AG20443 (cell line): ENCODE measurements around the gene UTP15.

ENCODE experiments used
- DNase-seq: peaks from one replicate; pipeline ENCODE4 v3.0.0; 2012; ENCODE audit warnings: low spot score, mixed read lengths

UTP15 gene

DNA sequence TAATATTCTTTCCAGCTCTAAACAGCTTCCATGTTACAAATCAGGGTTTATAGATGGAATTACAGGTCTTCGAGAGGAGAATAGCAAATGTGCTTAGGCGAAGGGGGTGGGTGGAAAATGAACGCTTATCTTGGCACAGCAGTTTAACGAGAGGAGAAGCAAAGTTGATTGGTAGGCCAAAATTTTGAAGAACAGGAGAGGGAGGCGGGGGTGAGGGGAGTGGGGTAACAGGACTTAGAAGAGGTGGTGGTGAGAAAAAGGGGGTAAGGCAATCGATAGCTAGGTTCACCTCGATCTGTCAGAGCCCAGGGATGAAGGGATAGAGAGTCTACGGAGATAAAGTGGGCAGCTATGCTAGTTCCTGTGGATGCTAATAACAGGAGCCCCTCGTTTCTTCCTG, 868 bp upstream of the UTP15 start:
- peak; percentile 24 for DNase-seq

DNA sequence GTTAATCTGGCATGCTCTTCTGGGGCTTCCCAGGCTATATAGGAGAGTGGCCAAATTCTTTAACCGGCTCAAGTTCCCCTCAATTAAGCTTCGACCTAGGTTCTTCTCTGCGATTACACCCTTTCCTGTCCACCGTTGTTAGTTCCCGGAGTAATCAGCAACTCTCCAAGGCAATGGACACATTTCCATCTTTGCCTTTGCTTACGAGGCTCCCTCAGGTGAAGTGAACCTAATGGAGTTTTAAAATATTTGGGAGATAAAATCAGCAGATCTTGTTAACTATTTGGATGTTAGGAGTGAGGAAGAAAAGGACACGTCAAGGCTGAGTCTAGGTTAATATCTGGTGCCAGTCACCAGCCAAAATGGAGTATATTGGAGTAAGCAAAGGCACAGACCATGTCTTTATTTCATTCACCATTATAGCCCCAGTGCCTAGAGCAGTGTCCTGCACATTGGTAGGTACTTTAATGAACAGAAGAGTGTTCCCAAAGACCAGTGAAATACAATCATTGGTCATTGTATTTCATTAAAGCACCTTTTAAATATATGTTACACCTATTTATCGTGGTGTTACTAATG, 515 bp downstream of the UTP15 start:
- no peak for DNase-seq

DNA sequence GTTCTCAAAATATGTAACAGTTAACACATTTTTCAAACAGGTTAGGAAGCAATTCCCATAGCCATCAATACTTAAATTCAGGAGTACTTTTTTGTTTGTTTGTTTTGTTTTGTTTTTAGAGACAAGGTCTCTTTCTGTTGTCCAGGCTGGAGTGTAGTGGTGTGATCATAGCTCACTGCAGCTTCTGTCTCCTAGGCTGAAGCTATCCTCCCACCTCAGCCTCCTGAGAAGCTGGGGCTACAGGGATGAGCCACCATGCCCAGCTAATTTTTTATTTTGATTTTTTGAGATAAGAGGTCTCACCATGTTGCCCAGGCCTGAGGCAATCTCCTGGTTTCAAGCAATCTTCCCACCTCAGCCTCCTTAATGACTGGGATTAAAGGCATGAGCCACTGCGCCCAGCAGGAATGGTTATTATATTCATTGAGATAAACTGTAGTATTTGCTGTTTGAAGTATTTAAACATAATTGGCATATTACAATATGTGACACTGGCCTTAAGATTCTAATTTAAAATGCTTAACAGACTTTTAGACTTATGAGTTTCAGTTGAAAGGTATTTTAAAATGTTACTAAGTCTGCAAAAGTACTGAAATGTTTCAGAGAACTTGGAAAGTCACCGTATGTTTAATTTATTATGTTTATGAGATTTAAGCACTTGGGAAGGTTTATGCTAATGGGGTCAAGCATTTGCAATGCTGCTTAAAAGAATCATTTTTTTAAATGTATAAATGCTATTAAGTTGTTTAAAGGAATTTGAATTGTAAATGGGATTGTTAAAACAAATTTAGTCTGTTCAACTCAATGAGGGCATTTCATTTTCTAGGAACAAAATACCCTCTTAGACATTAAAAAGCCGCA, 17.0 kb downstream of the UTP15 start:
- DNase-seq = no peak

DNA sequence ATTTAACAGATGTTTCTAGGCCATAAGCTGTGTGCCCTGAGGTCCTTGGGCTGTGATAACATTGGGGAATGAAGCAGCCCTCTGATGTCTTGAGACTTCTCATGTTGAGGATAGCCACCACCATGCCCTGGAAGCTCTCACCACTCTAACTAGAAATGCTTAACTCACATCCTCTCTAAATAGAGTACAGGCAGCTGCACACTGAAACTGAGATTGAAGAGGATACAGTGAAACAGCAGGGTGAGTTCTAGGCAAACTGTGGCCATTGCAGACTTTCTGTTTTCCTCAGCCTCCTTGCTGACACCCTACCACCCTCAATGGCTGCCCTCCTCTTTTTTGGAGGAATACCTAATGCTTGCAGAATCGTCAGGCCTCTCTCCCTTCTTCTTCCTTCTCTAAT, 22.4 kb downstream of the UTP15 start:
- no peak for DNase-seq

DNA sequence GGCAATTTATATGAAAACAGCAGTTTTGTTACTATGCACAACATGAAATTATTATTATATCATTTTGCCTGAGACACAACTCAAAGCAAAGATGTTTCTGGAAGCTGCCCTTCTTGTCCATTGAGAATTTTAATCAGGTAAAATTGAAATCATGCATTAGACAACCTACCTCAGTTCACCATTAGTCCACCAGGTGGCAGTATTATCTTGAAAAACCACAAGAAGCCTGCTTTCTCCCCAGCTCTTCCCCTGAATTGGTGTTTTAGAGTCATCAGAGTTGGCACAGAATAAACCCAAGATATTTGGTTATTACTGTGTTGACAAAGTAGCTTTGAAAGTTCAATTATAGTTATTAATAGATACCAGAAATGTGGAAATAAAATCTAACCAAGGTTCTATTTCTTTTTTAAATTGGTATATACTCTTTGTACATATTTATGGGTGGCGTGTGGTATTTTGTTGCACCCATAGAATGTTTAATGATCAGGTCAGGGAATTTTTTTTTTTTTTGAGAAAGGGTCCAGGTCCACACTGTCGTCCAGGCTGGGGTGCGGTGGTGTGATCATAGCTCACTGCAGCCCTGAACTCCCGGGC, 25.7 kb downstream of the UTP15 start:
- DNase-seq = peak; percentile 76

DNA sequence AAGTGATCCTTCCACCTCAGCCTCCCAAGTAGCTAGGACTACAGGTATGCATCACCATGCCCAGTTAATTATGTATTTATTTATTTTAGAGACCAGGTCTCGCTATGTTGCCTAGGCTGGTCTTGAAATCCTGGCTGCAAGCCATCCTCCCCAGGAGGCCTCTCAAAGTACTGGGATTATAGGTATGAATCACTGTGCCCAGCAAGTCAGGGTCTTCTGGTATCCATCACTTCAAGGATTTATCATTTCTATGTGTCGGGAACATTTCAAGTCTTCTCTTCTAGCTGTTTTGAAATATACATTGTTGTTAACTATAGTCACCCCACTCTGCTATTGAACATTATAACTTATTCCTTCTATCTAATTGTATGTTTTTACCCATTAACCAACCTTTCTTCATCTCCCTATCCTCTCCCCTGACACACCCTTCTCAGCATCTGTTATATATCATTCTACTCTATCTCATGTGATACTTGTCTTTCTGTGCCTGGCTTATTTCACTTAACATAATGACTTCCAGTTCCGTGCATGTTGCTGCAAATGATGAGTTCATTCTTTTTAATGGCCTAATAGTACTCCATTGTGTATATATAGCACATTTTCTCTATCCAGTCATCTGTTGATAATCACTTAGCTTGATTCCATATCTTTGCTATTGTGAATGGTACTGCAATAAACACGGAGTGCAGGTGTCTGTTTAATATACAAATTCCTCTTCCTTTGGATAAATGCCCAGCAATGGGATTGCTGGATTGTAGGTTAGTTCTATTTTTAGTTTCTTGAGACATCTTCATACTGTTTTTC, 26.4 kb downstream of the UTP15 start:
- no peak for DNase-seq

DNA sequence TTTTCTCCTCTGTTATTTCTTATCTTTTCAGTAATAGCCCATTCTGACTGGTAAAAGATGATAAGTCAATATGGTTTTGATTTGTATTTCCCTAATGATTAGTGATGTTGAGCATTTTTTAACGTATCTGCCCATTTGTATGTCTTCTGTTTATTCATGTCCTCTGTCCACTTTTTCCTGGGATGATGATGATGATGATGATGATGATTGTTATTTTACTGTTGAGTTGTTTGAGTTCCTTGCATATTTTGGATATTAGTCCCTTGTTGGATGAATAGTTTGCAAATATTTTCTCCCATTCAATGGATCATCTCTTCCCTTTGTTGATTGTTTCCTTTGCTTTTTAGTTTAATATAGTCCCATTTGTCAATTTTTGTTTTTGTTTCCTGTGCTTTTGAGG, 27.0 kb downstream of the UTP15 start:
- no peak for DNase-seq

DNA sequence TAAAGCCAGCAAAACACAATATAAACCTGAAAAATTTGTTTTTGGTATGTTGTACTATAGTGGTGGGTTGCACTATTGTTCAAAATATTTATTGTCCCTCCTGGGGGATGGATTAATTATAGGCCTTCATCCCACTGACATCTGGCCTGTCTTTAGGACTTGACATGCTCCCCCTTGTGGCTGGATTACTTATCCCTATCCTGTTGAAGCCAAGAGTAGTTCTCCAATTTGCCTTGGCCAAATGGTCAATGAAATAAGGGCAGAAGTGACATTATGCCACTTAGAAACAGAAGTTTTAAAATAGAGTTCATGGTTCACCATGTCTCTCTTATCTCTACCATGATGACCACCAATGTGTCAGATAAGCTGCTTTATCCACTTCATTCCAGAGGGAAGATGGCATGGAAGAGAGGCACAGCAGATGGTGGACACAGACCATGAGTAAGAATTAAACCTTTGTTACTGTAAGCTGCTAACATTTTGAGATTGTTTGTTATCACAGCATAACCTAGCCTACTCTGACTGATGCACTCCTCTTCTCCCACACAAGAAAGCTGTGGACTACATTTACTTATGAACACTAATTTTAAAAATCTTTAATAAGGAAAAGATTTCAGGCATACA, 31.3 kb downstream of the UTP15 start:
- no peak for DNase-seq

DNA sequence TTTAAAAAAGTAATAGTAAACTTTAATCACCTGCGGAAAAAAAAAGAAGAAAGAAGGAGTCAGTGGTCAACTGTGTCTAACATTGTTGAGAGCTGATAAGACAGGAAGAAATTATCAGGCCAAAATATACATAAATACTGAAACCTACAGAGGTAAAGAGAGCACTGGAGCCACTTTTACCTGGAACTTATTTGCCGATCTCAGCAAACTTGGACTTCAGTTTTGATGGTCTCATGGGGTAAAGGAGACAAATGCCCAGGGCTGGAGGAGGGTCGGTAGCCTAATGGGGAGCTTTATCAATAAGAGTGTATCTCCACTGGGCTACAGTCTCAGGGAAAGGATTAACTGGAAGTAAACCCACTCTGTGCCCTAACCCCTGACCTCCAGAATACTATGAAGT, 33.8 kb downstream of the UTP15 start:
- no peak for DNase-seq

DNA sequence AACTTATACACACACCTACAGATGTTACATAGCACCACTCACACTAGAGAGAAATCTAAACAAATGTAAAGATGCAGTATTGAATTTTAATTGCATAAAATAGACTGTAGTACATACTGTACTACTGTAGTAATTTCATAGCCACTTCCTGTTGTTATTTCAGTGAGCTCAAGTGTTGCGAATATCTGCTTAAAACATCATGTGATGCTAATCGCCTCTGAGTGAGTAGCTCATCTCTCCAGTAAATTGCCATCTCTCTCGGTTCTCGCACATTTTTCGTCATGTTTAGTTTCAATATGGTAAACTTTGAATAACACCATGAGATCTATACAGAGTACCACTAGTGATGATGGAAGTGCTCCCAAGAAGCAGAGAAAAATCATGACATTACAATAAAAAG, 38.5 kb downstream of the UTP15 start:
- no peak for DNase-seq

DNA sequence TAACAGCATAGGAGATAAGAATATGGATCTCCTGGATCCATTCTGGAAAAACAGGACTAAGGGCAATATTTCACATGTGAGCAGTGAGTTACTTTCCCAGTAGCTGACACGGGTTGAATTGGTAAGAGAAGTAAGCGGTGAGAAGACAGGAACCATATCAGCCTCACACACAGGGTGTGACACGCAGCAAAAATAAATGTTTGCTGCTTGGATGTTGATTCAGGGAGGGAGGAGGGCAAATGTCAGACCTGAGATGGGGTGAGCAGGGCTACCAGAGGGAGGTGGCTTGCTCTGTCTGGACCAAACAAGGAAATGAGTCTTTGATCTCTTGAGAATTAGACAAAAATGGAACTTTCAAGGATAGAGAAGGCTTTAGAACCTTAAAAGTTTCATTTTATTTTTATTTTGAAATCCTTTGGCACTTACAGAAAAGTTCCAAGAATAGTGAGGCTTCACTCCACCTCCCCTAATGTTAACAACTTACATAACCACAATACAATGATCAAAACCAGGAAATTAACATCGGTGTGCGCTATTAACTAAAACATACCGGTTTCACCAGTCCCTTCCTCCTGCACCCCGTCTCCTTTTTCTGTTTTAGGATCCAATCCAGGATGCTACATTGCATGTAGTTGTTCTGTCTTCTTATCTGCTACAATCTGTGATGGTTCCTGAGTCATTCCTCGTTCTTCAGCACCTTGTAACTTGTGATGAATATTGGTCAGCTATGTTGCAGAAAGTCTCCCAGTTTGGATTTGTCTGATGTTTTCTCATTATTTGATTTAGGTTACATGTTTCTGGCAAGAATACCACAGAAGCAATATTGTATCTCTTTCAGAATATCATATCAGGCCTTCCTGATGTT, 39.9 kb downstream of the UTP15 start:
- no peak for DNase-seq

DNA sequence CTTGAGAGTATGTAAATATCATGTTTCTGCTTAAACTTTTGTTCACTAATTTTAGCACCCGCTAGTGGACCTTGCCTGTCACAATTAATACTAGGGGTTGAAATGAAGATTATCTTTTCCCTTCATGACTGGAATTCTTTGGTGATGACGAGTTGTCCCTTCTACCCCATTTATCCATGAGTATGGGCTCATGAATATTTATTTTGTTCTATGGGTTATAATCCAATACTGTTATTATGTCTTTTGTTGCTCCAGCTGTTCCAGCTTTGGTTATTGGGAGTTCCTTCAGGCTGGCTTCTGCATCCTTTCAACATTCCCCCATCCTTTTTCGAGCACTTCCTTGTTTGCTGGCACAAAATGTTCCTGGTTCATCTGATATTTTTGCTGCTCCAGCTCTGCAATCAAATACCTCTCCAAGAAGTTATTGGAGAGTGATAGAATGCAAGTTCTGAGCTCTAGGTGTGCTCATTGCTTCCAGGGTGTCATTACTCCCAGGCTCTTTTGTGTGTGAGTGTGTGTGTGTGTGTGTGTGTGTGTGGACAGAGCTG, 40.7 kb downstream of the UTP15 start:
- no peak for DNase-seq

DNA sequence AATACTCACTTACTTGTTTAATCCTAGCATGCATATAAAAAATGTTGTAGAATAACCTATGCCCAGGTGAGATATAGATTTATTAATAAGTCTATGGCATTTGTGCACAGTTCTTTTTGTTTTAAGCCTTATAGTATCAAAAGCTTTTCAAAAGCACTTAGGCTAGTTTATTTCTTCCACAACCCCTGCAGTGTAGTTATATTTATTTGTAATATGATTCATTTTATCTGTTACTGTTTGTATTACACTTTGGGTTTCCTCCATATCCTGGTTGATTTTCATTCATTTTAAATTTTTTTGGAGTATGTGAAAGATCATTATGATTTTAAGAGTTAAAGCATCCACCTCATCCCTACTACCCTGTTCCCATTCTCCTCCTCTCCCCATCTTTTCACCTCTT, 41.7 kb downstream of the UTP15 start:
- DNase-seq = no peak

DNA sequence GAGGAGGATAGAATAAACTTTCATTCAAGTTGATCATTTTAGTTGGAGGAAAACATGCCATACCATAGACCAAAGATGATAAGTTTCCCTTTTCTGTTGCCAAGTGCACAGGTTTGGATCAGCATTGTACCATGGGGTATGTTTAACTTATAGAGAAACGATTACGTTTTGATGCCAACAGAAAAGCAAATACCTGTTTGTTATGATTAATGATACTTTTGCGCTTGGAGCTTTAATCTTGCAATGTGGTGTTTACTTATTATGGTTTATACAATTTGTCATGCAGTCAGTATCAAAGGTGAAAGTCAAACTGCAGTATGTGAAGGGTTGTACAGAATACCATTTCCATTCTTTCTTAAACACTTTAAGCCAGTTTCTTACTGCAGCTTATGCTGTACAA, 47.3 kb downstream of the UTP15 start:
- DNase-seq = no peak

DNA sequence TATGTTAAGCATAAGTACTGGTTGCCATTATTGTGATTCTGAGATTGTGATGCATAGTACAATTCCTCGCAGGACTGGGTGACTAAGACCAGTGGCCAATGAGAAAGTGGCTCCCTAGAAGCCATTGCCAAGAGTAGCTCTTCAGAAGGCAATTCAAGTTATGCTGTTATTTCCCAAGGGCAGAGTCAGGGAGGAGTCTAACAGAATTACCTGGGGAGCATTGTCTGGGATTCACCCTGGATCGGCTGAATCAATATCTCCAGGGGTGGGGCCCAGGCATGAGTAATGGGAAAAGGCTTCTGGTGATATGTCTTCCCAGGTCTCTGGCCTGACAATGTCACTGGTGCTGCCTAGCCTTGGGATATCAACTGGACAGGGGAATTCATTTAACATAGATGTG, 49.5 kb downstream of the UTP15 start:
- DNase-seq = no peak

DNA sequence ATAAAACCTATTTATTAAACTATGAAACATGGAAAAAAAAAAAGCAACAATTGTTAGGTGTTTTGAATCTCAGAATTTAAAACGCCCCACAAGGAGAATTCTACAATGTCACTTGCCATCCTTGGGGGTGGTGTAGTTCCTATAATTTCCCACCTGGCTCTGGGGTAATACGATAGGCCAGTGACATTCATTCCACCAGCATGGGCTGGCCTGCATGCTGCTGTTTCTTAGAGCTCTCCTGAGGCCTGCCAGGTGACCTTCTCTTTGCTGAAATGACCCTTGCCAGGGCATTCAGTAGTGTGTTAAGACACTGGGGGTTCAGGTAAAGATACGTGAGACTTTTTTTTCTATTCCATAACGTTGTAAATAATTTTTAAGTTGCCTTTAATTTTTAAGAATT, 50.4 kb downstream of the UTP15 start:
- no peak for DNase-seq

DNA sequence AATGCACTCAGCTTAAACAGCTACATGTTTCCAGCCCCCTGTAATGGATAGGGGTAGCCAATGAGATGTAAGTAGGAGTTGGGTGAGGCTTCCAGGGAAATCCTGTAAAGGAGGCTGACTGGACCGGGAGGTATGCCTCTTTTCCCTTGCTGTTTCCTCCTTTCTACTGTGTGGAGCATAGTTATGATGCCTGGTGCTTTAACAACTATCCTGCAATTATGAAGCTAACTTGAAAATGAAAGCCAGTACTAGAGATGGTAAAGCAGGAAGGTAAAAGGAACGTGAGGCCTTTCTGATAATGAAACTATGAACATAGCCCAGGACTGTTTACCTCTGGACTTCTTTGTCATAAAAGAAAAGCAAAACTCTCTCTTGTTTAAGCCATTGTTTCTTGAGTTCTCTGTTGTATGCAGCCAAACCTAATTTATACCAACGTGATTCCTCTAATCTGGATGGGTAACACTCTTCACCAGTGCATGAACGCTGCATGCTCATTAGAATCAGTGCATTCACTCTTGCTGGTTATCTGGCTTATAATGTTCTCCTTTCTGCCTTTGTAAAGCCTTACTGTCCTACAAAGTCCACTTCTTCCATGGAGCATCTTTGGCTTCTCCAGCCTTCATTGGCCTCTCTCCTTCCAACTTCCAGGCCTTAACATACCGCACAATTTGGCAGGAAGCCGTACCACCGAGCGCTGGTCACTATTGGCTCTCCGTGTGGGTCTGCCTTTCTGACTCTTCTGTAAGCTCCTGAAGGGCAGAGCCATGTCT, 52.2 kb downstream of the UTP15 start:
- peak; percentile 36 for DNase-seq

DNA sequence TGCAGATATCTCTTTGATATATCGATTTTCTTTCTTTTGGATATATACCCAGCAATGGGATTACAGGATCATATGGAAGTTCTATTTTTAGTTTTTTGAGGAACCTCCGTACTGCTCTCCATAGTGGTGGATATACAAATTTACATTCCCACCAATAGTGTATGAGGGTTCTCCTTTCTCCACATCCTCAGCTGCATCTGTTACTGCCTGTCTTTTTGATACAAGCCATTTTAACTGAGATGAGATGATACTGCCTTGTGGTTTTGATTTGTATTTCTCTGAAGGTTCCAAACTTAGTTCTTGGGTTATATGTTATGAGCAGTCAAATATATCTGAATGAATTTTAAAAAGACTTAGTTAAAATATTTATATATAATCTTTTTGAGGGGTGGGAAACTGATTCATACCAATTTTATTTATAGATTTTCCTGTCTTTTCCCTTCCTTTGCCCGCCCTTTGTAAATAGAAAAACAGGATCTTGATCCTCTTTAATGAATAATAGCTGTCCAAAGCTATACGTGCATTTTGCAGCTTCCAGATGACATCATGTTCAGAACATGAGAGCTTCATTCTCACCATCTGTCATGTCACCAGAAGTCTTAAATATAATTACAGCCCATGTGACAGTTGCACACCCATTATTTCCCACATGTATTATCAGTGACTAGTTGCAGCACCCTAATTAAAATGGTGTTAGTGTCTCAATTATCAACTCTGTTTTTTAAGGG, 54.2 kb downstream of the UTP15 start:
- DNase-seq = no peak

DNA sequence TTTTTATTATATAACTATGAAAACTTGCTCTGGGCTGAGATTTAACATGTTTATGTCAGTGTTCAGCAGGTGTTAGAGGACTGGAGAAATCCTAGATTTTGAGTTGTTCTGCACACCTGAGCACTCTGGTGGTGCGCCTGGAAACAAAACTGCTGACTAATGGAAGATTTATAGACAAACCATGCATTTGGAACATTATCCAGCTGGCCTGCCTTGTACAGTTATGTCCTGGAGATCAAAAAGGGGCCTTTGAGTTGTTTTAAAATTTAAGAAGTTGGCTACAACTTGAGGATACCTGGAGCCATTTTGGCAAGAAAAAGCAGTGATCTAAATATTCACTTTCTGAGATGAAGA, 54.8 kb downstream of the UTP15 start:
- no peak for DNase-seq

DNA sequence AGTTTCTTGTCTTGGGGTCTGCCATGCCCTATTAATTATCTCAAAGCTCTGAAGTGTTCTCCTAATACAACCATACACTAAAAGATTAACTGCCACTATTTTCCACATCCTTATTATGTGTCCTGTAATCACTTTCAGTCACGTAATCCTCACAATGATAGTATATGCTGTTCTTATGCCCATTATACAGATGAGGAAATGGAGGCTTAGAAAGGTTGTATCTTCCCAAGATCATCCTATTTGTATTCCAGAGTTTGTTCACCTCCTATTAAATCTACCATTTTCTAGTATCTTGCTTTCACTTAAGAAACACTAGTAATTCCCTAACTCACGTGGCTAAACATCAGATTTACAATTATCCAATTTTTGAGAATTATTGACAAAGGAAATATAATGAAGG, 57.5 kb downstream of the UTP15 start:
- DNase-seq = no peak
